Hepatocyte (in vitro differentiated cells): Measurements from ENCODE around the gene EVI5L. TPM values are rescaled to one million over a fixed set of nuclear protein-coding genes. Genes with fewer than 3 reads are reported as not detected.
"Not testable (repeated sequence)": the region's sequence is repeated elsewhere in the genome, so short reads cannot be mapped to it uniquely, and the experiment has no call there.

Source experiments
- DNase-seq: peaks from one replicate; pipeline ENCODE4 v3.0.0-alpha.2; 2016; ENCODE audit warnings: low spot score
- H2AFZ ChIP-seq: fragments of 200-600 bp; sonication (generic); 2 replicates; pipeline ENCODE4 v1.6.0; 2016; ENCODE audit warnings: antibody characterized with exemption, mild to moderate bottlenecking
- H3K27ac ChIP-seq: fragments of 200-600 bp; sonication (generic); 2 replicates; pipeline ENCODE4 v1.5.1; 2016; ENCODE audit warnings: mild to moderate bottlenecking
- H3K27me3 ChIP-seq: fragments of 200-600 bp; sonication (generic); 2 replicates; pipeline ENCODE4 v1.6.1; 2016
- H3K36me3 ChIP-seq: fragments of 200-600 bp; sonication (generic); replicated peaks from 2 replicates; pipeline ENCODE4 v1.5.1; 2016; ENCODE audit warnings: low read depth; ENCODE audit not compliant: insufficient read depth
- H3K4me1 ChIP-seq: fragments of 200-600 bp; sonication (generic); 2 replicates; pipeline ENCODE4 v1.5.1; 2016; ENCODE audit warnings: mild to moderate bottlenecking, moderate library complexity; ENCODE audit not compliant: insufficient read depth
- H3K4me2 ChIP-seq: fragments of 200-600 bp; sonication (generic); 2 replicates; pipeline ENCODE4 v1.6.0; 2016
- H3K4me3 ChIP-seq: fragments of 200-600 bp; sonication (generic); 2 replicates; pipeline ENCODE4 v1.5.1; 2016; ENCODE audit warnings: mild to moderate bottlenecking
- H3K79me2 ChIP-seq: fragments of 200-600 bp; sonication (generic); 2 replicates; pipeline ENCODE4 v1.6.0; 2017; ENCODE audit warnings: mild to moderate bottlenecking
- H3K9me2 ChIP-seq: fragments of 200-600 bp; sonication (generic); replicated peaks from 2 replicates; pipeline ENCODE4 v1.6.0; 2017; ENCODE audit warnings: mild to moderate bottlenecking; ENCODE audit not compliant: insufficient read depth
- H3K9me3 ChIP-seq: fragments of 200-600 bp; sonication (generic); 2 replicates; pipeline ENCODE4 v1.5.1; 2016; ENCODE audit warnings: low read depth, mild to moderate bottlenecking
- H4K20me1 ChIP-seq: fragments of 200-600 bp; sonication (generic); 2 replicates; pipeline ENCODE4 v1.6.0; 2016; ENCODE audit warnings: mild to moderate bottlenecking; ENCODE audit not compliant: insufficient read depth, poor library complexity, severe bottlenecking
- EZH2 ChIP-seq: fragments of 200-600 bp; sonication (generic); IDR thresholded peaks from 2 replicates; pipeline ENCODE4 v1.6.1; 2016; ENCODE audit warnings: antibody characterized with exemption, mild to moderate bottlenecking, borderline replicate concordance
- EZH2phosphoT487 ChIP-seq: fragments of 200-600 bp; sonication (generic); IDR thresholded peaks from one replicate; pipeline ENCODE4 v1.6.1; 2018; ENCODE audit warnings: antibody characterized with exemption, mild to moderate bottlenecking, low read depth, moderate library complexity; ENCODE audit not compliant: unreplicated experiment, severe bottlenecking
- WGBS: methylation state at CpG from one replicate; pipeline ENCODE4 v1.1.6; 2016; ENCODE audit warnings: low lambda C conversion rate; ENCODE audit errors: missing lambda C conversion rate; 5-methylcytosine and 5-hydroxymethylcytosine counted together
- polyA plus RNA-seq: library from polyadenylated mRNA; unstranded; fragments of >200 nt; fragmentation: Nextera tagmentation; extraction: Ambion mirVana; gene quantifications from 2 replicates; pipeline ENCODE4 v1.2.1, GENCODE V29; 2016
- total RNA-seq: library from RNA; depleted of rRNA; stranded (reverse); fragments of >200 nt; gene quantifications from 2 replicates; pipeline ENCODE4 v1.2.3, GENCODE V29; 2014
- TF ChIP-seq, protein P1 (sequence below): fragments of 200-600 bp; sonication (generic); IDR thresholded peaks from 2 replicates; pipeline ENCODE4 v1.5.1; 2016; ENCODE audit warnings: antibody characterized with exemption, mild to moderate bottlenecking; ENCODE audit not compliant: poor library complexity

The EVI5L gene
- total and polyA plus RNA-seq, 2 experiments from 2014 or later, result 10.7 to 11.5 TPM

DNA sequence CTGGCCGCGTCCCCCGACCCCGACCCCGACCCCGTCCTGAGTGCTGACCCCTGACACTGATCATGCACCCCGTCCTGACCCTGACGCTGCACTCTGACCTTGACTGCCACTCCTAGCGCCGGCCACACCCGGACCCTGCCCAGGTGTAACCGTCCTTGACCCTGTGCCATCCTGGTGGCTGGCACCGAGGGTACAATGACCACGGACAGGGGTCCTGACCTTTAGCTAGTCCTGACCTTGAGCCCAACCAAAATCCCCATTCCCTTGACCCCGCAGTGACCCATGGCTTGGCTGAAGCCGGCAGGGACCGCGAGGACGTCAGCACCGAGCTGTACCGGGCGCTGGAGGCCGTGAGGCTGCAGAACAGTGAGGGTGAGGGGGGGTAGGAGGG lies 41.1 kb upstream of the EVI5L start:
- TF ChIP-seq EZH2, result no peak
- no peak for TF ChIP-seq EZH2phosphoT487
- TF ChIP-seq, protein P1, sequence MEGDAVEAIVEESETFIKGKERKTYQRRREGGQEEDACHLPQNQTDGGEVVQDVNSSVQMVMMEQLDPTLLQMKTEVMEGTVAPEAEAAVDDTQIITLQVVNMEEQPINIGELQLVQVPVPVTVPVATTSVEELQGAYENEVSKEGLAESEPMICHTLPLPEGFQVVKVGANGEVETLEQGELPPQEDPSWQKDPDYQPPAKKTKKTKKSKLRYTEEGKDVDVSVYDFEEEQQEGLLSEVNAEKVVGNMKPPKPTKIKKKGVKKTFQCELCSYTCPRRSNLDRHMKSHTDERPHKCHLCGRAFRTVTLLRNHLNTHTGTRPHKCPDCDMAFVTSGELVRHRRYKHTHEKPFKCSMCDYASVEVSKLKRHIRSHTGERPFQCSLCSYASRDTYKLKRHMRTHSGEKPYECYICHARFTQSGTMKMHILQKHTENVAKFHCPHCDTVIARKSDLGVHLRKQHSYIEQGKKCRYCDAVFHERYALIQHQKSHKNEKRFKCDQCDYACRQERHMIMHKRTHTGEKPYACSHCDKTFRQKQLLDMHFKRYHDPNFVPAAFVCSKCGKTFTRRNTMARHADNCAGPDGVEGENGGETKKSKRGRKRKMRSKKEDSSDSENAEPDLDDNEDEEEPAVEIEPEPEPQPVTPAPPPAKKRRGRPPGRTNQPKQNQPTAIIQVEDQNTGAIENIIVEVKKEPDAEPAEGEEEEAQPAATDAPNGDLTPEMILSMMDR, result no peak
- no peaks in the 10 kb centered on the region for H3K79me2 ChIP-seq
- no peaks in the 10 kb centered on the region for H3K9me2 ChIP-seq
- H3K36me3 ChIP-seq, result no peaks in the 10 kb centered on the region
- WGBS, result 4% methylated on average over 16 of the region's 23 CpGs
- H3K9me3 ChIP-seq, result no peaks in the 10 kb centered on the region
- DNase-seq, result no peak
- H3K4me3 ChIP-seq, result no peak overlapping the region
- no peaks in the 10 kb centered on the region for H4K20me1 ChIP-seq
- no peak overlapping the region for H3K27ac ChIP-seq
- H3K27me3 ChIP-seq, result peaks cover 33% of the 10 kb centered on the region
- H3K4me2 ChIP-seq, result peak overlapping the region; percentile 71
- no peak overlapping the region for H2AFZ ChIP-seq
- H3K4me1 ChIP-seq, result no peaks in the 10 kb centered on the region

GRCh38 chr19:7789447-7789846 lies 40.6 kb upstream of the EVI5L start:
- no peaks in the 10 kb centered on the region for H4K20me1 ChIP-seq
- peak overlapping the region; percentile 71 for H3K4me2 ChIP-seq
- no peaks in the 10 kb centered on the region for H3K79me2 ChIP-seq
- peaks cover 33% of the 10 kb centered on the region for H3K27me3 ChIP-seq
- H3K36me3 ChIP-seq, result no peaks in the 10 kb centered on the region
- no peak overlapping the region for H2AFZ ChIP-seq
- DNase-seq, result no peak
- no peak overlapping the region for H3K4me3 ChIP-seq
- H3K9me3 ChIP-seq, result no peaks in the 10 kb centered on the region
- H3K4me1 ChIP-seq, result no peaks in the 10 kb centered on the region
- no peaks in the 10 kb centered on the region for H3K9me2 ChIP-seq
- no peak overlapping the region for H3K27ac ChIP-seq
- WGBS, result 13% methylated on average over 30 of the region's 31 CpGs
- TF ChIP-seq EZH2 (no peak), EZH2phosphoT487 (no peak)
- TF ChIP-seq, protein P1, result no peak

GRCh38 chr19:7790416-7790815 lies 39.6 kb upstream of the EVI5L start:
- H3K27me3 ChIP-seq, result peaks cover 29% of the 10 kb centered on the region
- H3K9me2 ChIP-seq, result no peaks in the 10 kb centered on the region
- WGBS, result 94% methylated on average over 14 of the region's 14 CpGs
- no peaks in the 10 kb centered on the region for H4K20me1 ChIP-seq
- no peak overlapping the region for H3K4me3 ChIP-seq
- no peak overlapping the region for H3K27ac ChIP-seq
- no peak overlapping the region for H2AFZ ChIP-seq
- no peaks in the 10 kb centered on the region for H3K4me1 ChIP-seq
- TF ChIP-seq, protein P1, result no peak
- TF ChIP-seq EZH2phosphoT487 (no peak), EZH2 (no peak)
- H3K4me2 ChIP-seq, result no peak overlapping the region
- no peaks in the 10 kb centered on the region for H3K9me3 ChIP-seq
- no peaks in the 10 kb centered on the region for H3K36me3 ChIP-seq
- DNase-seq, result no peak
- H3K79me2 ChIP-seq, result no peaks in the 10 kb centered on the region

DNA sequence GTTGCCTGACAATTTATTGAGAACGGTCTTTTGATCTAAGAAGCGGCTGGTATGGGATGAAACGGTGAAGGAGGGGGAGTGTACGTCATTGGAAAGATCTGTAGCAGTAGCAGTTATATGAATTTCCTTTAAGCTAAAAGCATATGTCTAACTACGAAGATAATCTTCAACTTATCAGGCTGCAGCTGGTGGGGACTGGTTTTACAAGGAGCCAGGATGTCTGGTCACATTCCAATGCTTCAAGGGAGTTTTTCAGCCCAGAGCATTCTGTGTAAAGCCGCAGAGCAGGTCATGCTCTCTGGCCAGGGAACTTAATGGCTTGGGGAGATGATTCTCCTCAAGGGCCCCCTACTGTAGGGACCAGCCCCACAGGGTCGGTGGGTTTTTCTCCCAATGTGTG lies 37.7 kb upstream of the EVI5L start:
- Histone ChIP-seq H3K9me2 (no peaks in the 10 kb centered on the region), H4K20me1 (no peaks in the 10 kb centered on the region), H3K27ac (peak overlapping the region; percentile 65), H3K36me3 (no peaks in the 10 kb centered on the region), H3K4me2 (peak overlapping the region; percentile 41), H3K79me2 (no peaks in the 10 kb centered on the region), H3K4me1 (no peaks in the 10 kb centered on the region), H3K4me3 (no peak overlapping the region), H3K9me3 (no peaks in the 10 kb centered on the region), H3K27me3 (peaks cover 22% of the 10 kb centered on the region), H2AFZ (no peak overlapping the region)
- peak; percentile 59 for DNase-seq
- TF ChIP-seq EZH2 (no peak), EZH2phosphoT487 (no peak)
- TF ChIP-seq, protein P1, result no peak
- WGBS, result 17% methylated on average over 7 of the region's 7 CpGs

GRCh38 chr19:7792701-7793100 lies 37.3 kb upstream of the EVI5L start:
- peaks cover 18% of the 10 kb centered on the region for H3K27me3 ChIP-seq
- WGBS, result 61% methylated on average over 7 of the region's 7 CpGs

More at GRCh38 chr19:7792701-7793100, 37.3 kb upstream of the EVI5L start:
- not testable (repeated sequence) for H3K4me3 ChIP-seq, H2AFZ ChIP-seq, DNase-seq, H4K20me1 ChIP-seq, H3K79me2 ChIP-seq, H3K9me3 ChIP-seq, H3K9me2 ChIP-seq, H3K4me2 ChIP-seq, H3K4me1 ChIP-seq, H3K36me3 ChIP-seq
- H3K27ac ChIP-seq, result peak overlapping the region; percentile 65
